Renal cortical epithelial cell (primary cell): Measurements from ENCODE around the gene UGT2B28. TPM values are rescaled to one million over a fixed set of nuclear protein-coding genes. Genes with fewer than 3 reads are reported as not detected.
"Not testable (repeated sequence)": the region's sequence is repeated elsewhere in the genome, so short reads cannot be mapped to it uniquely, and the experiment has no call there.

Experiments
- DNase-seq: peaks from one replicate; pipeline ENCODE4 v3.0.0-alpha.2; 2011; ENCODE audit warnings: low read depth
- total RNA-seq: library from RNA; depleted of rRNA; stranded (reverse); fragments of >200 nt; gene quantifications from 2 replicates; pipeline ENCODE4 v1.2.3, GENCODE V29; 2014

UGT2B28 gene
- not detected in 2 replicates for total RNA-seq

DNA sequence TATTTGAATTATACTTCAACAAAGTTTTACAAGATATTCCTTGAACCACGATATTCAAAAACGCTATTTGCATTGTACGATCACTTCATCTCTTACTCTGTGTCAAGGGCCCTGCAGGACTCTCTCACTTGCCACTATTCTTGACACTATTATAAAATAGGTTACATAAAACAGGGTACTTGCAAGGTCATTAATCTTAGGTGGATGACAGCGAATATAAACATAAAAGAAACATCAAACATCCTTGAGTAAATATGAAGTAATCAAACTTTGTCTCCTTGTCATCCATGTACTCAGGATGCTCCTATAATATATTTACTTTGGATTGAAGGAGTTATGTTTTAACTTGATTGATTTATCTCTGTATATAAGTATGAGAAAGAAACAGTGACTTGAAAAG, at the start of gene UGT2B28:
UGT2B28 (plus strand) TSS at position 395 of the 400 bp plus-strand sequence. CDS start 26 bp downstream, outside the sequence.
- DNase-seq: not testable (repeated sequence)

DNA sequence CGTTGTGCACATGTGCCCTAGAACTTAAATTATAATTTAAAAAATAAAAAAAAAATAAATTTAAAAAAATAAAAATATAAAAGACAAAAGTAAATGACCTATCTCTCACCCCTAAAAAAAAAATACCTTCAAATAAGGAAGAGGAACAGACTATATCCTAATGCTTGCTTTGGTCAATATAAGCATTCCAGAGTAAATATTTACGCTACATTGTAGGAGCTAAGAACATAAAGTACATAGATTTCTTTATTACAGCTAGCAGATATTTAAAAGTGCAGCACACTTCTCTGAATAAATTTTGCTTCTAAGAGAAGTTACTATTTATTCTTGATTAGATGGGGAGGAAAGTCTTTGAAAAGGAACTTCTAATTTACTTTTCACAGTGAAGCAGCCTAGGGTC, 41.2 kb upstream of the UGT2B28 start:
- DNase-seq: no peak

DNA sequence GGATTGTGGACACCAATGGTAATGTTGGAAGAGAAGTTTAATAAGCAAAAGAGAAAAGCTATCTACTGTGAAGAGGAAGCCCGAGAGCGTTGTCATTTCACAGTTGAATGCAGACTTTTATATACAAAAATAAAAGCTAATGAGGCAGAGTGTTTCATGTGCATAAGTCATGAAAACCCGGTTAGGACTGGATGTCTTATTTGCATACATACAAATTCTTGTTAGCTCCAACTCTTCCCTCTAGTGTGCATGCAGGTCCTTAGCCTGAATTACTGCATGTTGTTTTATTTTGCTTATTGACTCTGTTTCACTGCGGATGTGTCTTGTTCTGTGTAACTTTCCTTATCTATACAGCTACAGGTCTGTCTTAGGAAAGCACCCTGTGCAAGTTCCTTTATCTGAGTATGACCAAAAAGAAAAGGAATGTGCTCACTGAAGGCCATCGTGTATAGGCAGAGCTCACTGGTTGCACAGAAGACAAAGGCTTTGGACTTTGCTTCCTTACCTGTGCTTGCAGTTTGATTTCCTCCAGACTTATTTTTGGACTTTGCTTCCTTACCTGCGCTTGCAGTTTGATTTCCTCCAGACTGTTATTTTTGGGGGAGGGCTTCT, 40.6 kb upstream of the UGT2B28 start:
- DNase-seq: peak; percentile 5

- DNase-seq: not testable (repeated sequence)
Observed at GRCh38 chr4:69240787-69241186, 39.5 kb upstream of the UGT2B28 start.

GRCh38 chr4:69241746-69242145, 38.5 kb upstream of the UGT2B28 start:
- DNase-seq: peak; percentile 4

GRCh38 chr4:69242562-69243240, 37.6 kb upstream of the UGT2B28 start:
- DNase-seq: not testable (repeated sequence)

- DNase-seq: not testable (repeated sequence)
Observed at GRCh38 chr4:69250884-69251283, 29.4 kb upstream of the UGT2B28 start.

- DNase-seq: not testable (repeated sequence)
Observed at GRCh38 chr4:69253147-69253772, 27.0 kb upstream of the UGT2B28 start.

DNA sequence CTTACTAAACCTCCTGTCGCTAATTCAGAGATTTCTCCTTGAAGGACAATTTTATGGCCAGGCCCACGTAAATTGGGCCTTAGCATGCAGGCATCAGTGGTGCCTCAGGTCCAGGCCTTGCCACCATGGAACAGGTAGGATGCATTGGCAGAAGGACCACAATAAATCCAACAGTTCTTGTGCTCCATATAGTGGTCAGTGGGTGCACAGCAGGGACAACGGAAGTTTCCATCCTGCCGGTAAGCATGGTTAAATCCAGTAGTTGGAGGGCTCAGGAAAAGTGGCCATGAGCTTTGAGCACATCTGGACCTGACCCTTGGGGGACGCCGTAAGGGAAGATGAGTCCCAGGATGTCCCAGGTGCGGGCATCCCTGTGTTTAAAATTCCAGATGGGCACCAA, 11.7 kb upstream of the UGT2B28 start:
- DNase-seq: not testable (repeated sequence)

DNA sequence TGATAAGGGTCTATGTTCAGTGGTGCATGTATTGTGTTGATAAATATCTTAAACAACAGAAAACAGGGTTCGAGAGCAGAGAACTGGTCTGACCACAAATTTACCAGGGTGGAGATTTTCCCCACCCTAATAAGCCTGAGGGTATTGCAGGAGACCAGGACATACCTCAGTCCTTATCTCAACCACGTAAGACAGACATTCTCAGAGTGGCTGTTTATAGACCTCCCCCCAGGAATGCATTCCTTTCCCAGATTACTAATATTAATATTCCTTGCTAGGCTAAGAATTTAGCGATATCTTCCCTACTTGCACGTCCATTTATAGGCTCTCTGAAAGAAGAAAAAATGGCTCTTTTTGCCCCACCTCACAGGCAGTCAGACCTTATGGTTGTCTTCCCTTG, 16.1 kb downstream of the UGT2B28 start:
- not testable (repeated sequence) for DNase-seq

DNA sequence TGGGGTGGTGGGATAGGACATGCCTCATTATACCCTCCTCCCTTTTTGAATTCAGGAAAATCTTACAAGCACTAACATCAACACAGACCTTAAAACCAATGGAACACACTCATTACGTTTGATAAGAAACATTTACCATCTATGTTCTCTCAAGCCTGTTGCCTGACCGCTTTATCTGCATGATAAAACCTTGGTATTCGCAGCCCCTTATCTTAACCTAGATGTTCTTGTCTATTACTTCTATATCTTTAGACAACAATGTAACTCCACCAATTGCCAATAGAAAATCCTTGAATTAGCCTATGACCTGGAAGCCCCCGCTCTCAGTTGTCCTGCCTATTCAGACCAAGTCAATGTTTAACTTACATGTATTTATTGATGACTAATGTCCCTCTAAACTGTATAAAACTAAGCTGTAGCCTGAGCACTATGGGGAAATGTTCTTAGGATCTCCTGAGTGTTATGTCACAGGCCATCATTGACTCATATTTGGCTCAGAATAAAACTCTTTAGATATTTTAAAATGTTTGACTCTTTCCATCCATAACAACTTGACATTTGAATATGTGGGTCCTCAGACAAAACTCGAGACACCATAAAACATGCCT, 28.3 kb downstream of the UGT2B28 start:
- peak; percentile 72 for DNase-seq

- not testable (repeated sequence) for DNase-seq
Observed at GRCh38 chr4:69309549-69310076, 29.3 kb downstream of the UGT2B28 start.

GRCh38 chr4:69310262-69310661, 30.0 kb downstream of the UGT2B28 start:
- DNase-seq: not testable (repeated sequence)

DNA sequence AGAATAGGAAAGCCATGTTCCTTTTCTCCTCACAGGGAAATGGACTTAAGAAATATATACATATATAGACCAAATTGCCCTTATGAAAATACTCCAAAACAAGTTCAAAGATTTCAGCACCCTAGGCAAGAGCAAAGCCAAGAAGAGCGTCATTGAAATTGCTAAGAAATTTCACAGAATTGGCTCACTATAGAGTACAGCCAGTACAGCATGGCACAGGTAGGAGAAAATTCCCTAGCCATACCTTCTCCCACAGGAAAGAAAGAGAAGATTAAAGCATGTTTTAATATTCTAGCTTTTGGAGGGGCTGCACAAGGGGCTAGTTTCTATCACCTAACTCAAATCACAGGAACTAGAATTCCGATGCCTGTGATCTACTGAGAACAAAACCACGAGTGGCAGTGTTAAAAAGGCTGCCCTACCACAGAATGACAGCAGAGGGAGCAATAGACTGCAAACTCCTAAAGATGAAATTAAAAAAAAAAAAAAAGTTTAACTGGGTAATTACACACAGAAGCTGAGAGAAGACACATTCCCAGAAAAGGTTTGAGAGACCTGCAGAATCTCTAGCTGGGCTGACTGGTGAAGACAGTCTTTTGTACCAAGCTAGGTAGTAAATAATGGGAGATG, 37.5 kb downstream of the UGT2B28 start:
- peak; percentile 33 for DNase-seq

GRCh38 chr4:69321153-69321729, 41.0 kb downstream of the UGT2B28 start:
- no peak for DNase-seq

DNA sequence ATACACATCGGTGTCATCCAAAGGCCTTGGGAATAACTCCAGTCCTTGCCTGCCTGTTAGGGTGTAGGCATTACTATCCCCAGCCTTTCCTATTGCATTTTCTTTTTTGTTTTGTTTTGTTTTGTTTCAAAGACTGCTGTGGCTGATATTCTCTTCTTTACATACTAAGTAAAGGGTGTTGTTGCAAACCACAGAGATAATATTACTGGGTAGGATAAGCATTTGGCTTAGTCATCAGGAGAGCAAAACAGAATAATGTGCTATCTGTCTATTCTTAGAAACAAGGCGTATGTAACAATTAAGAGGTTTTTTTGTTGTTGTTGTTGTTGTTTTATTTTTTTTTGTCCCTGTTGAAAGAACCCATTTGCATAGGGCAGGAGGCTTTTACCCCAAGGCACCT, 41.8 kb downstream of the UGT2B28 start:
- DNase-seq: peak; percentile 80

DNA sequence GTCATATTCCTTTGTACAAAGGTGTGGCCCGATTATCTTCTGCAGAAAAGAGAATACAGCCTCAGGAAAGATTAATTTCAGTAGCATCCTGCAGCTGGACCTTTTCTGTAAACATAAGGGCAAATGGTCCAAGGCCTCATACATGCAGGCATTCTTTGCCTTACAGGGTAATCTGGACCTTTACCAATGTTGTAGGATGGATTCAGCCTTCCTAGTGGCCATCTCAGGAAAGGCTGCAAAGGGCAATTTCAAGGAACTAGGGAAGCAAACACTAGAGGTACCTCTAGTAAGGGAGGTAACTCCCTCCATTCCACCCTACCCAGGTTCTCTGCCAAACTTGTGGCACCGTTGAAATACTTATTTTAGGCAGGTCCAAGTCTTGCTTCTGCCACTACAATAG, 43.0 kb downstream of the UGT2B28 start:
- no peak for DNase-seq

GRCh38 chr4:69330345-69331047, 50.2 kb downstream of the UGT2B28 start:
- no peak for DNase-seq

DNA sequence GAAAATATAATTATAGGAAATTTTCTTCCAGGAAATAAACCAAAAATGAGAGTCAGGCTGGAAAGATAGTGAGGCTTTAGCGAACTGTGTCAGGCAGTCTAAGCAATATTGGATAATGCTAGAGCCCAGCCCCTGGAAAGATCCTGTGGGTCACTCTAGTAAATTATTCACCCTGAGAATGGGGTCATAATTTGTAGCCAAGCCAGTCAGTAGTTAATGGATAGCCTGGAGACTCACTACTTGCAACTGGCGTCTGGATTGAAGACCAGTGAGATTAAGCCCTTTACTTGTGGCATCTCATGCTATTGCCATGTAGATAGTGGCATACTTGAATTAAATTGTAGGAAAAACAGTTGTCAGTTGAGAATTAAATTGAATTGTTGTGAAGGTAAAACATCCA, 51.0 kb downstream of the UGT2B28 start:
- DNase-seq: peak; percentile 84

GRCh38 chr4:69335485-69335884, 55.2 kb downstream of the UGT2B28 start:
- DNase-seq: not testable (repeated sequence)

GRCh38 chr4:69343114-69343513, 62.8 kb downstream of the UGT2B28 start:
- not testable (repeated sequence) for DNase-seq
